Upper lobe of left lung (tissue), 6 donors: ENCODE results near the gene ITPR2. TPM values are rescaled to one million over a fixed set of nuclear protein-coding genes. Genes with fewer than 3 reads are reported as not detected.
"Not testable (repeated sequence)": the region's sequence is repeated elsewhere in the genome, so short reads cannot be mapped to it uniquely, and the experiment has no call there.

ENCODE experiments used
- ATAC-seq, 2 donors: fragments of 200-7000 bp; cut with Tn5 transposase; one replicate each; pipeline ENCODE4 v1.9.1; 2022; ENCODE audit warnings: mild to moderate bottlenecking in 2 of 2, moderate library complexity in 2 of 2; ENCODE audit not compliant: low FRiP score in 2 of 2
- DNase-seq, 2 donors: peaks; one replicate each; pipeline ENCODE4 v3.0.0-alpha.2; 2019 to 2020
- H3K27ac ChIP-seq, 4 donors: fragments of 200-600 bp; sonication (generic); one replicate each; pipeline ENCODE4 v1.5.1; 2016 to 2019
- H3K27me3 ChIP-seq, 4 donors: fragments of 200-600 bp; sonication (generic); one replicate each; pipeline ENCODE4 v1.5.1; 2017 to 2019
- H3K36me3 ChIP-seq, 4 donors: fragments of 200-600 bp; sonication (generic); one replicate each; pipeline ENCODE4 v1.5.1; 2016 to 2019
- H3K4me1 ChIP-seq, 4 donors: fragments of 200-600 bp; sonication (generic); one replicate each; pipeline ENCODE4 v1.5.1; 2018 to 2019
- H3K4me3 ChIP-seq, 4 donors: fragments of 200-600 bp; sonication (generic); one replicate each; pipeline ENCODE4 v1.5.1; 2017 to 2019; ENCODE audit warnings: mild to moderate bottlenecking in 2 of 4, moderate library complexity in 1 of 4
- H3K9me3 ChIP-seq, 4 donors: fragments of 200-600 bp; sonication (generic); one replicate each; pipeline ENCODE4 v1.5.1; 2018 to 2019
- EP300 ChIP-seq, 4 donors: sonication (generic); formaldehyde crosslinking; IDR thresholded peaks; one replicate each; pipeline ENCODE4 v1.5.1; 2017; ENCODE audit warnings: antibody characterized with exemption in 4 of 4, control low read depth in 2 of 4
- POLR2A ChIP-seq, 4 donors: fragments of 450-650 bp; IDR thresholded peaks; one replicate each; pipeline ENCODE4 v1.5.1; 2016 to 2017; ENCODE audit warnings: antibody characterized with exemption in 4 of 4, mild to moderate bottlenecking in 2 of 4
- POLR2AphosphoS5 ChIP-seq, 2 donors: sonication (generic); formaldehyde crosslinking; IDR thresholded peaks; one replicate each; pipeline ENCODE4 v1.5.1; 2017; ENCODE audit warnings: antibody characterized with exemption in 2 of 2
- WGBS, 2 donors: methylation state at CpG; one replicate each; pipeline ENCODE4 v1.1.5; 2017 to 2018; 5-methylcytosine and 5-hydroxymethylcytosine counted together
- total RNA-seq, 6 donors: library from RNA; depleted of rRNA in 4 of 6; stranded (reverse); fragments of >200 nt in 4 of 6; gene quantifications; one replicate each; pipeline versions ENCODE4 v1.1.0 to v1.2.1, GENCODE V29; 2016 to 2021
- TF ChIP-seq, protein P1 (sequence below), 6 experiments: fragments of 450-650 bp in 4 of 6; fragments of 200-600 bp in 2 of 6; sonication (generic) in 2 of 6; IDR thresholded peaks; one replicate each; pipeline ENCODE4 v1.5.1; 2016 to 2019; ENCODE audit warnings: antibody characterized with exemption in 6 of 6
- donor health status: DM: no; HTN: no; CAD: no; lungs with moderate emphysema.
- donor health status: DM: no; HTN: yes; CAD: no; lungs with severe emphysema.

Gene ITPR2
- total RNA-seq, 6 donors from 2014 or later, result 35.5 to 115 (median 45.0) TPM

DNA sequence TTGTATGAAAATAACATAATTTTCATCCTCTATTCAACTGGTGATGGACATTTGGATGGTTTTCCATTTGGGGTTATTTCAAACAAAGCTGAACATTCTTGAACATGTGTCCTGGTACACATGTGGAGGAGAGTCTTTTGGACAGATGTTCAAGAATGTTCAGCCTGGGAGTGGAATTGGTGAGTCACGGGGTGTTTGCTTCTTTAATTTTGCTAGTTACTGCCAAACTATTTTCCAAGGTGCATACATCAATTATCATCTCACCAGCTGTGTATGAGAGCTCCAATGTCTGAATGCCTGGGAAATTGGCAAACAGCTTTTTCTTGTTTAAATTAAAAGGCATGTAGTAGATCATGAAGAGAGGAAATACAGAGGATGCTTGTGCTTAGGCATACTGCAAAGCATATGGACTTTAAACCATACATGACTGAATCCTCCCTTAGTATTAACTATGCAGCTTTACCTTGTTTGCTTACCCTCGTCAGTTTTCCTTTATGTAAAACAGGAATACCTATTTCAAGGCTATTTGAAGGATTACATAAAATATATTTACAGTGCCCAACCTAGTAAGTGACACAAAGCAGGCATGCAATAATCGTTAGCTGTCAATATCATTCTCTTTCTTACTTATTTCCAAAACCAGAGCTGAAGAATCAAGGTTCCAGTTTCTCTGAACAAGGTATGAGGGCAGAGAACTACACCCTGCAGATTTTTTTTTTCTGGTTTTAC lies 152.1 kb downstream of the ITPR2 start:
- peak in 1 of 2 donors; percentile 44 for ATAC-seq
- DNase-seq, result no peak
- Histone ChIP-seq H3K27ac (no peak overlapping the region), H3K9me3 (no peaks in the 10 kb centered on the region), H3K4me3 (no peak overlapping the region), H3K27me3 (no peaks in the 10 kb centered on the region), H3K36me3 (peaks cover 0 to 16% (median 12%) of the 10 kb centered on the region in 4 donors), H3K4me1 (no peaks in the 10 kb centered on the region)
- WGBS, 2 donors, result 90 to 92% methylated on average over 3 of the region's 3 CpGs
- TF ChIP-seq POLR2AphosphoS5 (IDR thresholded peaks at IDR 0.05) (no peak), EP300 (IDR thresholded peaks at IDR 0.05) (no peak), POLR2A (IDR thresholded peaks at IDR 0.05) (no peak)
- TF ChIP-seq, protein P1, sequence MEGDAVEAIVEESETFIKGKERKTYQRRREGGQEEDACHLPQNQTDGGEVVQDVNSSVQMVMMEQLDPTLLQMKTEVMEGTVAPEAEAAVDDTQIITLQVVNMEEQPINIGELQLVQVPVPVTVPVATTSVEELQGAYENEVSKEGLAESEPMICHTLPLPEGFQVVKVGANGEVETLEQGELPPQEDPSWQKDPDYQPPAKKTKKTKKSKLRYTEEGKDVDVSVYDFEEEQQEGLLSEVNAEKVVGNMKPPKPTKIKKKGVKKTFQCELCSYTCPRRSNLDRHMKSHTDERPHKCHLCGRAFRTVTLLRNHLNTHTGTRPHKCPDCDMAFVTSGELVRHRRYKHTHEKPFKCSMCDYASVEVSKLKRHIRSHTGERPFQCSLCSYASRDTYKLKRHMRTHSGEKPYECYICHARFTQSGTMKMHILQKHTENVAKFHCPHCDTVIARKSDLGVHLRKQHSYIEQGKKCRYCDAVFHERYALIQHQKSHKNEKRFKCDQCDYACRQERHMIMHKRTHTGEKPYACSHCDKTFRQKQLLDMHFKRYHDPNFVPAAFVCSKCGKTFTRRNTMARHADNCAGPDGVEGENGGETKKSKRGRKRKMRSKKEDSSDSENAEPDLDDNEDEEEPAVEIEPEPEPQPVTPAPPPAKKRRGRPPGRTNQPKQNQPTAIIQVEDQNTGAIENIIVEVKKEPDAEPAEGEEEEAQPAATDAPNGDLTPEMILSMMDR (IDR thresholded peaks at IDR 0.05), result no peak

DNA sequence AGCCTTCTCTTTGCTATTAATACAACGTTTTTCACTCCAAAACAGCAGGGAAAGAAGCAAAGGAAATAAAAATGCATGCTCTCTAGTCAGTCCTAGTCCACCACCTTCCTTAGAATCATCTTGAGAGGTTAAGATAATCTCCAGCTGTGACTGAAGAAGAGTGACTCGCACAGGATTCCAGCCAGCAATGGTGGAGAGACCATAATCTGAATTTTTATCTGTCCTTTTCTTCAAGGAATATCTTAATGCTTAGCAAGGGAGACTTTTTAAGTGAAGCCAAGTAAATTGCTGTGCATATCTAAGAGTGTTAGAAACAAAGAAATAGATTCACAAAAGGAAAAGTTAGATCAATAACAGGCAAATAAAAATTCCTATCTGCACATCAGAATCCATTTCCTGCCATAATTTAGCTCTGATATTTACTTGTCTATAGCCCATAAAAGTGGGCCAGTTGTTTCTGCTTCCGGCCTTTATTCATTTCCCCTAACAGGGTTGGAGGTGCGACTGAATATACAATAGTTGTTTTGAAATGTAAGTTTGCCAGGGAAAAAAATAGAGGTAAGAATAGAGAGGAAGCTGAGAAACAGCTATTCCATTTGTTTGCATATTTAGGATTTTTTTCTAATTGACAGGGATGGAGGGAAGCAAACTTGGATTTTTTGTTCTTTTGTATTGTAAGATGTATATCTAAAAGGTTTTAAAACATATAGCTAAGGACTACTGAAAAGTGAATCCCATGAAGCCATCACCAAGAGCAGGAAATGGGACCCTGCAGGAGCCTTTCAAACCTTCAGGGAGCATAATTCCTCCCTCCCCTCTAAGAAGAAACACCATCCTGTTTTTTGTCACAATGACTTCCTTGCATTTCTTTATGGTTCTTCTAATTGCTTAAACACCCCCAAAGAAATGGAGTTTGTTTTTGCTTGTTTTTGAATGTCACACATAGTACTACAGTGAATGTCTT lies 154.0 kb downstream of the ITPR2 start:
- ATAC-seq (no peak), DNase-seq (no peak)
- TF ChIP-seq POLR2A (IDR thresholded peaks at IDR 0.05), result no peak
- TF ChIP-seq EP300 (IDR thresholded peaks at IDR 0.05), result no peak
- TF ChIP-seq, protein P1 (IDR thresholded peaks at IDR 0.05), result no peak
- TF ChIP-seq POLR2AphosphoS5 (IDR thresholded peaks at IDR 0.05), result no peak
- 54 to 56% methylated on average over 4 of the region's 4 CpGs for WGBS, 2 donors
- Histone ChIP-seq H3K4me3 (no peak overlapping the region), H3K4me1 (no peaks in the 10 kb centered on the region), H3K27me3 (no peaks in the 10 kb centered on the region), H3K36me3 (peaks cover 0 to 7% (median 2%) of the 10 kb centered on the region in 4 donors), H3K27ac (no peak overlapping the region), H3K9me3 (no peaks in the 10 kb centered on the region)

DNA sequence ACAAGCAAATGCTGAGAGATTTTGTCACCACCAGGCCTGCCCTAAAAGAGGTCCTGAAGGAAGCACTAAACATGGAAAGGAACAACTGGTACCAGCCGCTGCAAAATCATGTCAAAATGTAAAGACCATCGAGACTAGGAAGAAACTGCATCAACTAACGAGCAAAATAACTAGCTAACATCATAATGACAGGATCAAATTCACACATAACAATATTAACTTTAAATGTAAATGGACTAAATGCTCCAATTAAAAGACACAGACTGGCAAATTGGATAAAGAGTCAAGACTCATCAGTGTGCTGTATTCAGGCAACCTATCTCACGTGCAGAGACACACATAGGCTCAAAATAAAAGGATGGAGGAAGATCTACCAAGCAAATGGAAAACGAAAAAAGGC lies 161.5 kb downstream of the ITPR2 start:
- not testable (repeated sequence) for H3K27me3 ChIP-seq, DNase-seq, H3K27ac ChIP-seq, H3K4me1 ChIP-seq, H3K36me3 ChIP-seq, ATAC-seq, H3K9me3 ChIP-seq, H3K4me3 ChIP-seq
- 58 to 75% methylated on average over 2 of the region's 5 CpGs for WGBS, 2 donors

DNA sequence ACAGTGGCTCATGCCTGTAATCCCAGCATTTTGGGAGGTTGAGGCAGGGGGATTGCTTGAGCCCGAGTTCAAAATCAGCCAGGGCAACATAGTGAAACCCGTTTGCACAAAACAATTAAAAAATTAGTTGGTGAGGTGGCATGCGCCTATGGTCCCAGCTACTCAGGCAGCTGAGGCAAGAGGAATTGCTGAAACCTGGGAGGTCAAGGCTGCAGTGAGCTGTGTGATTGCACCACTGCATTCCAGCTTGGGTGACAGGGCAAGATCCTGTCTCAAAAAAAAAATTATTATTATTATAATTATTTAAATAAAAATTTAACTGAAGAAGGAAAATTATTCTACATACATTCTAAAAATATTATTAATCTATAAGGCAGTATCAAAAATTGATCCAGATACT lies 164.1 kb downstream of the ITPR2 start:
- Histone ChIP-seq H3K36me3 (peaks cover 0 to 7% (median 0%) of the 10 kb centered on the region in 4 donors), H3K27ac (no peak overlapping the region), H3K9me3 (no peaks in the 10 kb centered on the region), H3K4me1 (no peaks in the 10 kb centered on the region), H3K27me3 (no peaks in the 10 kb centered on the region), H3K4me3 (no peak overlapping the region)
- WGBS, 2 donors, result 76 to 80% methylated on average over 3 of the region's 3 CpGs
- DNase-seq, result no peak
- no peak for ATAC-seq
- TF ChIP-seq POLR2A (IDR thresholded peaks at IDR 0.05), result no peak
- no peak for TF ChIP-seq POLR2AphosphoS5 (IDR thresholded peaks at IDR 0.05)
- TF ChIP-seq EP300 (IDR thresholded peaks at IDR 0.05), result no peak
- TF ChIP-seq, protein P1 (IDR thresholded peaks at IDR 0.05), result no peak

DNA sequence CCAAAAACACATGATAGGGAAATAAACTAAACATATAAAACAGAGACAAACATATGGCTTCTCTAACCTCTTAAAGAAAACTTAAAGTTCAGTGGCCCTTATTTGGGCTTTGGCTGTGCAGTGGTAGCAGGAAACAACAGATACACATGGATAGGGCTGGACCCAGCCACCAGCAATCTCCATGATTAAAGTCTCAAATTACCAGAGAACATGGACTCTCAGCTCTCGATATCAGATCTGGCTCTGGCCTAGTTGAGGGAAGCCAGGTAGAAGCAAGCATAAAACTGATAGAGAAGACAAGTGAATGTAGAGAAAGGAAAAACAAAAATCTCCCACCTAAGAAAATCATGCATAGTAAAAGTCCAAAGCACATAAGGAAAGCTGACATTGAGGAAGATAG lies 164.8 kb downstream of the ITPR2 start:
- no peaks in the 10 kb centered on the region for H3K4me1 ChIP-seq
- TF ChIP-seq EP300 (IDR thresholded peaks at IDR 0.05), result no peak
- TF ChIP-seq POLR2AphosphoS5 (IDR thresholded peaks at IDR 0.05), result no peak
- TF ChIP-seq POLR2A (IDR thresholded peaks at IDR 0.05), result no peak
- TF ChIP-seq, protein P1 (IDR thresholded peaks at IDR 0.05), result no peak
- H3K4me3 ChIP-seq, result no peak overlapping the region
- WGBS, 2 donors, result 88 to 92% methylated on average over 1 of the region's 1 CpG
- peaks cover 0 to 7% (median 0%) of the 10 kb centered on the region in 4 donors for H3K36me3 ChIP-seq
- no peak for ATAC-seq
- no peak for DNase-seq
- H3K27ac ChIP-seq, result no peak overlapping the region
- H3K27me3 ChIP-seq, result no peaks in the 10 kb centered on the region
- H3K9me3 ChIP-seq, result no peaks in the 10 kb centered on the region
